ENCODE data around the gene AGBL1. TPM values are rescaled to one million over a fixed set of nuclear protein-coding genes. Genes with fewer than 3 reads are reported as not detected.

The AGBL1 gene
- total and polyA plus RNA-seq, 11 donors: under 0.01 to 0.08 (median 0.02) TPM; not detected in 8

DNA sequence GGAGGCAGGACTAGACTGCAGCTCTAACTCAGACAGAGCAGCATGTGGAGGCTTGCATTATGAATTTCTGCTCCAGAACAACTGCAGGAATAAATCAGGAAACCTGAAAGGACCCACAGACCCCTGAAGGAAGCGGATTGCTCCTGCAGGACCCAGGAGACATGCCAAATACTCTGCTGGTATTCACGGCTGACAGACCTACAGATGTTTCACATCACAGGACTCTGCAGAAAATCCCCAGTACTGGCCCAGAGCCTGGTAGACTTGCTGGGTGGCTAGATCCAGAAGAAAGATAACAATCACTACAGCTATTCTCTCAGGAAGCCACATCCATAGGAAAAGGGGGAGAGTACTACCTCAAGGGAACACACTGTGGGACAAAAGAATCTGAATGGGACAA, 942.1 kb downstream of the AGBL1 start:
- peaks cover 0 to 34% (median 0%) of the 10 kb centered on the region in 12 donors for H3K9me3 ChIP-seq
- intact Hi-C loops (cut with DNase I): no loop called here
- no peak overlapping the region for H3K4me3 ChIP-seq
- ATAC-seq: no peak
- H3K27ac ChIP-seq: no peak overlapping the region
- DNase-seq: no peak
- no peaks in the 10 kb centered on the region for H3K36me3 ChIP-seq
- H3K27me3 ChIP-seq: no peaks in the 10 kb centered on the region
- WGBS, 4 donors: 38 to 60% (median 56%) methylated on average over 1 to 2 of the region's 2 CpGs
- H3K4me1 ChIP-seq: no peaks in the 10 kb centered on the region
- no peak for TF ChIP-seq POLR2A (IDR thresholded peaks at IDR 0.05)
- TF ChIP-seq, protein P1, sequence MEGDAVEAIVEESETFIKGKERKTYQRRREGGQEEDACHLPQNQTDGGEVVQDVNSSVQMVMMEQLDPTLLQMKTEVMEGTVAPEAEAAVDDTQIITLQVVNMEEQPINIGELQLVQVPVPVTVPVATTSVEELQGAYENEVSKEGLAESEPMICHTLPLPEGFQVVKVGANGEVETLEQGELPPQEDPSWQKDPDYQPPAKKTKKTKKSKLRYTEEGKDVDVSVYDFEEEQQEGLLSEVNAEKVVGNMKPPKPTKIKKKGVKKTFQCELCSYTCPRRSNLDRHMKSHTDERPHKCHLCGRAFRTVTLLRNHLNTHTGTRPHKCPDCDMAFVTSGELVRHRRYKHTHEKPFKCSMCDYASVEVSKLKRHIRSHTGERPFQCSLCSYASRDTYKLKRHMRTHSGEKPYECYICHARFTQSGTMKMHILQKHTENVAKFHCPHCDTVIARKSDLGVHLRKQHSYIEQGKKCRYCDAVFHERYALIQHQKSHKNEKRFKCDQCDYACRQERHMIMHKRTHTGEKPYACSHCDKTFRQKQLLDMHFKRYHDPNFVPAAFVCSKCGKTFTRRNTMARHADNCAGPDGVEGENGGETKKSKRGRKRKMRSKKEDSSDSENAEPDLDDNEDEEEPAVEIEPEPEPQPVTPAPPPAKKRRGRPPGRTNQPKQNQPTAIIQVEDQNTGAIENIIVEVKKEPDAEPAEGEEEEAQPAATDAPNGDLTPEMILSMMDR (IDR thresholded peaks at IDR 0.05): no peak

DNA sequence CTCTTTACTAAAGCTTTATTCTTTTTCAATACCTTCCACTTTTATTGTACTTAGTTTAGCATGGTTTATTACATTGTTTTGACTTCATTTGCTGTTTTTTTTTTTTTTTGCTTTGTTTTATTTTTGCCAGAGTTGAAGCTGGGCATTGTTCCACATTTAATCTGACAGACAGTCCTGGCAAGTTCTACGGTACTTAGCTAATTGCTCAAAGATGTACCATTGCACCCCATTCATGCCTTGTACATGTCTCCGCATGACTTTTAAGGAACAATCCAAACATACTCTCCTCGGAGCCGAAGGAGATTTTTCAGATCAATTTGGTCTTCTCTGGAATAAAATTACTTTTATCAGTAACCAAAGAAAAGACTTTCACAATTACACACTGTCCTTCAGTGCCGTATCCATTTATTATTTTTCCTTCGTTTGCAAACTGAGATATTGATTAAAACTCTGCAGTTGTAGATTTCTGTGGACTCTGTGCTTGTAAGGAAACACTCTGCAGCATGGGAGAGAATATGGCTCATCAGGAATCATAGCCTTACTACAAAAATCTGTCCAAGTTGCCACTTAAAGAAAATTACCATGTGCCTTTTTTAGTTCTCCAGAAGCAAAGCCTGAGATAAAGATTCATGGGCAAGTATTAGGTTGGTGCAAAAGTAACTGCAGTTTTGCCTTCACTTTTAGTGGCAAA, 952.0 kb downstream of the AGBL1 start:
- no peak for DNase-seq
- 49 to 71% (median 55%) methylated on average over 6 of the region's 6 CpGs for WGBS, 4 donors
- Histone ChIP-seq H3K27me3 (no peaks in the 10 kb centered on the region), H3K9me3 (peaks cover 0 to 6% (median 0%) of the 10 kb centered on the region in 12 donors), H3K36me3 (no peaks in the 10 kb centered on the region), H3K27ac (no peak overlapping the region), H3K4me3 (no peak overlapping the region), H3K4me1 (peaks cover 0 to 8% (median 0%) of the 10 kb centered on the region in 12 donors)
- intact Hi-C loops (cut with DNase I): loop anchor here in 2 of 10 donors (10.0 kb wide), 2 partner anchors 573 to 1213 kb away; no protein-coding TSS in a partner anchor
- ATAC-seq: peak in 1 of 4 donors; percentile 37
- TF ChIP-seq, protein P1 (IDR thresholded peaks at IDR 0.05): no peak
- no peak for TF ChIP-seq POLR2A (IDR thresholded peaks at IDR 0.05)

DNA sequence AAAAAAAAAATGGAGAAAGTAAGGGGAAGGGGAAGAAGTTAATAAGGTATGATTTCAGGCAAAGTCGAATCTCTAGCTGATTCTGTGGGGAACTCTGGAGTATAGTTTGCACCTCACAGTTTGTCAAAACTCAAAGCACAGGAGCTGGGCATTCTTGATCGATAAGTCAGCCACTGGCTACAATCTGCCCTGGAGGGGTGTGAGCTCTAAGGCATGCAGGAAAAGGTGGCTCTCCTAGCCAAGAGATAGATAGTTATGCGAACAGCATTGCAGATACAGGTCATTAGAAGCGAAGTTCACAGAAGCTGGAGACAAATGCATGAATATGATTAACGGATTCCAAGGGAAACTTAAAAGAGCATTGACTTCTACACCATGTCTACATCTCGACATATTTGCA, 952.6 kb downstream of the AGBL1 start:
- no peak overlapping the region for H3K4me3 ChIP-seq
- peaks cover 0 to 8% (median 0%) of the 10 kb centered on the region in 12 donors for H3K4me1 ChIP-seq
- no peak overlapping the region for H3K27ac ChIP-seq
- peaks cover 0 to 4% (median 0%) of the 10 kb centered on the region in 12 donors for H3K9me3 ChIP-seq
- H3K27me3 ChIP-seq: no peaks in the 10 kb centered on the region
- WGBS, 4 donors: 49 to 64% (median 56%) methylated on average over 6 of the region's 6 CpGs
- no peak for ATAC-seq
- no peaks in the 10 kb centered on the region for H3K36me3 ChIP-seq
- TF ChIP-seq, protein P1 (IDR thresholded peaks at IDR 0.05): no peak
- no peak for DNase-seq
- intact Hi-C loops (cut with DNase I): loop anchor here in 2 of 10 donors (10.0 kb wide), 2 partner anchors 573 to 1213 kb away; no protein-coding TSS in a partner anchor

DNA sequence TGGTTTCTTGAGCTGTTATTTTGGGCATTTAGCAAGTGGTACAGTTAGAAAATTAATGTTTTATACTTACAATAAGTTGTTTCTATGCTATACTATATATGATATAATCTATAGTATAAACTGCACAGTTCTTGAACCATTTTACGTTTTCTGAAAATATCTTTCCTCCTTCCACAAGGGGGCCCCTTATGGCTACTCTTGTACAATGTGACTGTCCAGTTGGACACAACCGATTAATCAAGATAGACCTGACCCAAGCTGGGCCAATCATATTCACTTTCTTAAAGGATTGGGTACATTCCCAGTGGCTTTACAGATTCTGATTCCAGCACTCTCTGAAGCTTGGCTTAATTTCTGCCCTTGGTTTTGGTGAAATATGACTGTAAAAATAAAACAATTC, 953.4 kb downstream of the AGBL1 start:
- no peaks in the 10 kb centered on the region for H3K36me3 ChIP-seq
- intact Hi-C loops (cut with DNase I): loop anchor here in 2 of 10 donors (10.0 kb wide), 2 partner anchors 572 to 1212 kb away; no protein-coding TSS in a partner anchor
- 38 to 50% (median 46%) methylated on average over 2 of the region's 2 CpGs for WGBS, 4 donors
- DNase-seq (no peak), ATAC-seq (no peak)
- peaks cover 0 to 8% (median 0%) of the 10 kb centered on the region in 12 donors for H3K4me1 ChIP-seq
- H3K9me3 ChIP-seq: peaks cover 0 to 5% (median 0%) of the 10 kb centered on the region in 12 donors
- no peak overlapping the region for H3K4me3 ChIP-seq
- TF ChIP-seq, protein P1 (IDR thresholded peaks at IDR 0.05): peak in 4 of 12 donors; percentile 8 to 21 (median 16)
- no peak for TF ChIP-seq POLR2A (IDR thresholded peaks at IDR 0.05)
- no peaks in the 10 kb centered on the region for H3K27me3 ChIP-seq
- no peak overlapping the region for H3K27ac ChIP-seq

Data from heart left ventricle (tissue), 16 donors.